GM23338 (cell line): Measurements from ENCODE around the gene ZNRF1. TPM values are rescaled to one million over a fixed set of nuclear protein-coding genes. Genes with fewer than 3 reads are reported as not detected.

ENCODE experiments used
- ATAC-seq: fragments of 200-7000 bp; cut with Tn5 transposase; 3 replicates; pipeline ENCODE4 v1.9.1; 2020
- DNase-seq: peaks from one replicate; pipeline ENCODE4 v3.0.0-alpha.2; 2015; ENCODE audit warnings: low spot score
- H2AFZ ChIP-seq: fragments of 200-600 bp; sonication (generic); 2 replicates; pipeline ENCODE4 v1.8.0; 2016; ENCODE audit warnings: antibody characterized with exemption, mild to moderate bottlenecking, moderate library complexity
- H3F3A ChIP-seq: fragments of 200-600 bp; sonication (generic); replicated peaks from 2 replicates; pipeline ENCODE4 v1.8.0; 2017; ENCODE audit warnings: antibody characterized with exemption, mixed run types, low read depth
- H3K27ac ChIP-seq: fragments of 200-600 bp; sonication (generic); 2 replicates; pipeline ENCODE4 v1.6.1; 2016; ENCODE audit warnings: low read depth
- H3K27me3 ChIP-seq: fragments of 200-600 bp; sonication (generic); 2 replicates; pipeline ENCODE4 v1.8.0; 2016; ENCODE audit warnings: mild to moderate bottlenecking, mixed run types, moderate library complexity; ENCODE audit not compliant: insufficient read depth
- H3K36me3 ChIP-seq: fragments of 200-600 bp; sonication (generic); 2 replicates; pipeline ENCODE4 v1.8.0; 2016; ENCODE audit warnings: mild to moderate bottlenecking; ENCODE audit not compliant: insufficient read depth
- H3K4me1 ChIP-seq: fragments of 200-600 bp; sonication (generic); 2 replicates; pipeline ENCODE4 v1.8.0; 2016; ENCODE audit warnings: mild to moderate bottlenecking, moderate library complexity; ENCODE audit not compliant: insufficient read depth
- H3K4me2 ChIP-seq: fragments of 200-600 bp; sonication (generic); 2 replicates; pipeline ENCODE4 v1.7.1; 2017; ENCODE audit warnings: mixed run types
- H3K4me3 ChIP-seq: fragments of 200-600 bp; sonication (generic); 2 replicates; pipeline ENCODE4 v1.6.1; 2016; ENCODE audit warnings: mixed run types
- H3K79me2 ChIP-seq: fragments of 200-600 bp; sonication (generic); replicated peaks from 2 replicates; pipeline ENCODE4 v1.8.0; 2017; ENCODE audit warnings: mild to moderate bottlenecking; ENCODE audit not compliant: insufficient read depth
- H3K9me2 ChIP-seq: fragments of 200-600 bp; sonication (generic); 2 replicates; pipeline ENCODE4 v1.8.0; 2017; ENCODE audit not compliant: insufficient read depth
- H4K20me1 ChIP-seq: fragments of 200-600 bp; sonication (generic); replicated peaks from 2 replicates; pipeline ENCODE4 v1.8.0; 2017; ENCODE audit warnings: mild to moderate bottlenecking; ENCODE audit not compliant: insufficient read depth
- H3K27ac Mint-ChIP-seq: 2 replicates; pipeline ENCODE4 v1.8.0; 2020; ENCODE audit warnings: inconsistent platforms, mild to moderate bottlenecking, moderate library complexity, mixed read lengths
- H3K27me3 Mint-ChIP-seq: 3 replicates; pipeline ENCODE4 v1.8.0; 2022; ENCODE audit warnings: low read depth, mild to moderate bottlenecking, moderate library complexity, mixed read lengths, inconsistent platforms; ENCODE audit not compliant: insufficient read depth, poor library complexity
- H3K36me3 Mint-ChIP-seq: 3 replicates; pipeline ENCODE4 v1.8.0; 2021; ENCODE audit warnings: low read depth, mild to moderate bottlenecking, inconsistent platforms, moderate library complexity, mixed read lengths
- H3K4me1 Mint-ChIP-seq: 3 replicates; pipeline ENCODE4 v1.8.0; 2020; ENCODE audit warnings: mild to moderate bottlenecking, inconsistent platforms, mixed read lengths
- H3K4me3 Mint-ChIP-seq: 3 replicates; pipeline ENCODE4 v1.8.0; 2021; ENCODE audit warnings: moderate library complexity, mild to moderate bottlenecking, inconsistent platforms, mixed read lengths
- H3K9me3 Mint-ChIP-seq: 3 replicates; pipeline ENCODE4 v1.8.0; 2020; ENCODE audit warnings: moderate library complexity, mild to moderate bottlenecking, inconsistent platforms, mixed read lengths
- CTCF ChIP-seq, 2 experiments: fragments of 200-600 bp in 1 of 2; sonication (generic) in 1 of 2; conservative IDR thresholded peaks; 2 replicates each; pipeline versions ENCODE4 v1.5.1 to v1.6.1; 2016 to 2017; ENCODE audit warnings: antibody characterized with exemption in 2 of 2, low read depth in 2 of 2, mild to moderate bottlenecking in 2 of 2, moderate library complexity in 1 of 2
- EZH2 ChIP-seq: fragments of 200-600 bp; sonication (generic); IDR thresholded peaks from one replicate; pipeline ENCODE4 v1.8.0; 2017; ENCODE audit warnings: antibody characterized with exemption, mild to moderate bottlenecking, low read depth; ENCODE audit not compliant: unreplicated experiment
- JUNB ChIP-seq: IDR thresholded peaks from one replicate; pipeline ENCODE4 v1.6.1; 2016; ENCODE audit warnings: antibody characterized with exemption; ENCODE audit not compliant: unreplicated experiment
- polyA plus RNA-seq: library from polyadenylated mRNA; unstranded; fragments of >200 nt; fragmentation: Nextera tagmentation; extraction: Ambion mirVana; gene quantifications from 2 replicates; pipeline ENCODE4 v1.2.1, GENCODE V29; 2016
- total RNA-seq: library from RNA; depleted of rRNA; stranded (reverse); fragments of >200 nt; shearing (Covaris generic); gene quantifications from 2 replicates; pipeline ENCODE4 v1.2.3, GENCODE V29; 2014

Gene ZNRF1
- total and polyA plus RNA-seq, 2 experiments from 2014 or later, result 22.4 to 42.1 TPM

DNA sequence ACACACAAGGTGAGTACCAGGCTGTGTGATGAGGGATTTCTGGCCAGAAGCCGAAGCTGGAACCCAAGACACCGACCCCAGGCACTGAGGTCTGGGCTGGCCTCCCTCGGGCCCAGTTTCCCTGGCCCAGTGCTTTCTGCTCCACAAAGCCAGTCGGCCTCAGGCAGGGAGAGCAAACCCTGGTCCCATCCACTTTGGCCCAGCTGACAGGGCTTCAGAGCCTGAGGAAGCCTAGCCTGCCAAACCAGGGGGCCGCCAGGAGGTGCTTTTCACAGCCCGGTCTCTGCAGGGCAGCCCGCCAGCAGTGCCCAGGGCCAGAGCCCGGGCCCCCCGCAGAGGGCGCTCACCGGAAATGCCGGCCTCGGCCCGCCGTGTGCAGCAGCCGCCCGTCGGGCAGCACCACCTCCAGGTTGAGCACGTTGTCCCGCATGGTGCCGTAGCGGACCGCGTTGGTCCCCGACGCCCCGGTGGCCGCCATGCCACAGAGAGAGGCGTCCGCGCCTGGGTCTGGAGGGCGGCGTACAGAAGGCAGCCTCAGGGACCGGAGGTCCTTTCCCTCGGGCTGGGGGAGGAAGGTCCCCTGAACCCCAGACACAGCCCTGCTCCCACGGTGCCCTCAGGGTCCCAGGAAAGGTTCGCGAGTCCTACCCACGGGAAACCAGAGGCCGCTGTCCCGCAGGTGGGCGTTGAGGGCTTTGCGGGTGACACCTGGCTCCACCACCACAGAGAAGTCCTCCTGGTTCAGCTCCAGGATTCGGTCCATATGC is 115.5 kb downstream of the ZNRF1 start:
- no peak overlapping the region for H2AFZ ChIP-seq
- ATAC-seq (no peak), DNase-seq (no peak)
- no peaks in the 10 kb centered on the region for H3K36me3 ChIP-seq
- H3K36me3 Mint-ChIP-seq, result peaks cover 8% of the 10 kb centered on the region; the same call in 2 of the 3 replicates
- TF ChIP-seq JUNB, result no peak
- peak in 1 of 2 experiments; percentile 19; a peak in 1 of 4 replicates for TF ChIP-seq CTCF (conservative IDR thresholded peaks at IDR 0.05; ENCODE audit: low read depth in 2 of 2)
- no peaks in the 10 kb centered on the region for H3K9me2 ChIP-seq
- no peak overlapping the region for H3K4me3 Mint-ChIP-seq
- no peak overlapping the region for H3K4me3 ChIP-seq
- H3K79me2 ChIP-seq, result no peaks in the 10 kb centered on the region
- no peak overlapping the region for H3K27ac ChIP-seq
- no peaks in the 10 kb centered on the region for H4K20me1 ChIP-seq
- no peak overlapping the region for H3K27ac Mint-ChIP-seq
- H3K4me1 Mint-ChIP-seq, result peaks cover 56% of the 10 kb centered on the region
- peaks cover 50% of the 10 kb centered on the region for H3K4me1 ChIP-seq
- H3K27me3 ChIP-seq, result no peaks in the 10 kb centered on the region
- H3K27me3 Mint-ChIP-seq, result peaks cover 23% of the 10 kb centered on the region
- peaks cover 14% of the 10 kb centered on the region for H3F3A ChIP-seq
- H3K4me2 ChIP-seq, result no peak overlapping the region
- peaks cover 13% of the 10 kb centered on the region for H3K9me3 Mint-ChIP-seq

DNA sequence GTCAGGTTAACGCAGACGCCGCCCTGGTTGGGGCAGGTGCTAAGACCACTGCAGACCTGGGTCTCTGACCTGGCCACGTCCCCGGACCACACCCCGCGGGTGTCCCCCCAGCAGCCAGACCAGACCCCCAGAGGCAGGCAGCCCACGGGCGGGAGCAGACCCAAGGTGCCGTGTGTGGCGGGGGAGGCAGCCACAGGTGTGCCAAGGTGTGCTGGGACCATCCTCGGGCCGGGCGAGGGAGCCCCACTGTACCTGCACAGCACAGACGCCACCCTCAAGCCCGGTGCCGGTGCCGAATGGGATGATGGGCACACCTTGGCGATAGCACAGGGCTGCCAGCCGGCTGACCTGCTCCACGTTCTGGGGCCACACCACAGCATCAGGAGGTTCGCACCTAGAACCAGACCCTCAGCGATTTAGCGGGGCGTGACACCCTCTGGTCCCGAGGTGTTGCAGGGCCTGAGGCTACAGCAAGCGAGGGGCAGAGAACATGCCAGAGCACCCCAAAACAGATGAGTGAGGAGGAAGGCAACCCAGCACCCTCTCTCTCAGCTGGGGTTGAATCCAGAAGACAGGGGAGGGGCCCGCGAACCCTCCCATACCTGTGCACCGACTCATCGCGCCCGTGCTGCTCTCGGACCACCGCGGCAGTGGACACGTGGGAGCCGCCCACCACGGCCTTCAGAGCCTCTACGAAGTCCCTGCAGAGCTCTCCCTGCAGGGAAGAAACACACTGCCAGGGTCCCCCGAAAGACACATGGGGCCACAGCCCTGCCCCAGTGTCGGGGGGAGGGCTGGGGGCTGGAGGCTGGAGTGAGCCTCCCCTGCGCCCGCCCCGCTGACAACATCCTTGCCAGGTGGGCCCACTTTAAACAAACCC is 116.4 kb downstream of the ZNRF1 start:
- H3K4me1 Mint-ChIP-seq, result peaks cover 54% of the 10 kb centered on the region
- H3K36me3 Mint-ChIP-seq, result peaks cover 9% of the 10 kb centered on the region
- Histone ChIP-seq H3K4me3 (no peak overlapping the region), H3F3A (peaks cover 7% of the 10 kb centered on the region), H3K4me2 (peak overlapping the region; percentile 73), H3K9me2 (no peaks in the 10 kb centered on the region), H3K27me3 (no peaks in the 10 kb centered on the region), H2AFZ (no peak overlapping the region), H4K20me1 (no peaks in the 10 kb centered on the region), H3K79me2 (no peaks in the 10 kb centered on the region), H3K27ac (no peak overlapping the region), H3K36me3 (no peaks in the 10 kb centered on the region), H3K4me1 (peaks cover 51% of the 10 kb centered on the region)
- no peak overlapping the region for H3K4me3 Mint-ChIP-seq
- no peak for ATAC-seq
- no peak for TF ChIP-seq EZH2
- H3K9me3 Mint-ChIP-seq, result peaks cover 16% of the 10 kb centered on the region
- H3K27me3 Mint-ChIP-seq, result peaks cover 23% of the 10 kb centered on the region
- no peak overlapping the region for H3K27ac Mint-ChIP-seq
- DNase-seq, result no peak
